Measurements from ENCODE around the gene ETV6.

- TF ChIP-seq CTCF (IDR thresholded peaks at IDR 0.05) (no peak), POLR2A (IDR thresholded peaks at IDR 0.05) (no peak)
Measured at GRCh38 chr12:11753150-11753499, 103.7 kb downstream of the ETV6 start.
